Measurements from ENCODE around the gene MACC1.
"Not testable (repeated sequence)": the region's sequence is repeated elsewhere in the genome, so short reads cannot be mapped to it uniquely, and the experiment has no call there.

Gene MACC1

GRCh38 chr7:20229081-20229480 lies 11.9 kb upstream of the MACC1 start:
- no peak for DNase-seq

- no peak for DNase-seq
Measured at GRCh38 chr7:20228654-20229053, 11.5 kb upstream of the MACC1 start.

- no peak for DNase-seq
Measured at GRCh38 chr7:20227291-20227795, 10.2 kb upstream of the MACC1 start.

- no peak for DNase-seq
Measured at GRCh38 chr7:20226860-20227259, 9.7 kb upstream of the MACC1 start.

- DNase-seq: no peak
Measured at GRCh38 chr7:20225384-20225783, 8.2 kb upstream of the MACC1 start.

GRCh38 chr7:20224025-20224424 lies 6.8 kb upstream of the MACC1 start:
- DNase-seq: no peak

GRCh38 chr7:20223356-20223755 lies 6.2 kb upstream of the MACC1 start:
- no peak for DNase-seq

- DNase-seq: no peak
Measured at GRCh38 chr7:20222219-20222828, 5.1 kb upstream of the MACC1 start.

GRCh38 chr7:20220921-20221547 lies 3.9 kb upstream of the MACC1 start:
- peak; percentile 74 for DNase-seq

- DNase-seq: no peak
Measured at GRCh38 chr7:20220293-20220761, 3.1 kb upstream of the MACC1 start.

GRCh38 chr7:20219446-20220292 lies 2.5 kb upstream of the MACC1 start:
- DNase-seq: peak; percentile 70

- DNase-seq: no peak
Measured at GRCh38 chr7:20219062-20219445, 1.9 kb upstream of the MACC1 start.

GRCh38 chr7:20218279-20218678 lies 1.1 kb upstream of the MACC1 start:
- no peak for DNase-seq

GRCh38 chr7:20216406-20217036 lies 663 bp downstream of the MACC1 start:
- no peak for DNase-seq

- DNase-seq: no peak
Measured at GRCh38 chr7:20214921-20215669, 2.1 kb downstream of the MACC1 start.

GRCh38 chr7:20214132-20214531 lies 3.1 kb downstream of the MACC1 start:
- no peak for DNase-seq

- DNase-seq: no peak
Measured at GRCh38 chr7:20213378-20213777, 3.8 kb downstream of the MACC1 start.

- DNase-seq: no peak
Measured at GRCh38 chr7:20211376-20211775, 5.8 kb downstream of the MACC1 start.

- DNase-seq: no peak
Measured at GRCh38 chr7:20208651-20209307, 8.4 kb downstream of the MACC1 start.

- not testable (repeated sequence) for DNase-seq
Measured at GRCh38 chr7:20207811-20208210, 9.4 kb downstream of the MACC1 start.

GRCh38 chr7:20206104-20206896 lies 10.9 kb downstream of the MACC1 start:
- DNase-seq: no peak

Data from fibroblast of skin of back (primary cell).